GM23338 (cell line): Measurements from ENCODE around the gene STIM1. TPM values are rescaled to one million over a fixed set of nuclear protein-coding genes. Genes with fewer than 3 reads are reported as not detected.

ENCODE experiments used
- ATAC-seq: fragments of 200-7000 bp; cut with Tn5 transposase; 3 replicates; pipeline ENCODE4 v1.9.1; 2020
- DNase-seq: peaks from one replicate; pipeline ENCODE4 v3.0.0-alpha.2; 2015; ENCODE audit warnings: low spot score
- H2AFZ ChIP-seq: fragments of 200-600 bp; sonication (generic); 2 replicates; pipeline ENCODE4 v1.8.0; 2016; ENCODE audit warnings: antibody characterized with exemption, mild to moderate bottlenecking, moderate library complexity
- H3F3A ChIP-seq: fragments of 200-600 bp; sonication (generic); replicated peaks from 2 replicates; pipeline ENCODE4 v1.8.0; 2017; ENCODE audit warnings: antibody characterized with exemption, mixed run types, low read depth
- H3K27ac ChIP-seq: fragments of 200-600 bp; sonication (generic); 2 replicates; pipeline ENCODE4 v1.6.1; 2016; ENCODE audit warnings: low read depth
- H3K27me3 ChIP-seq: fragments of 200-600 bp; sonication (generic); 2 replicates; pipeline ENCODE4 v1.8.0; 2016; ENCODE audit warnings: mild to moderate bottlenecking, mixed run types, moderate library complexity; ENCODE audit not compliant: insufficient read depth
- H3K36me3 ChIP-seq: fragments of 200-600 bp; sonication (generic); 2 replicates; pipeline ENCODE4 v1.8.0; 2016; ENCODE audit warnings: mild to moderate bottlenecking; ENCODE audit not compliant: insufficient read depth
- H3K4me1 ChIP-seq: fragments of 200-600 bp; sonication (generic); 2 replicates; pipeline ENCODE4 v1.8.0; 2016; ENCODE audit warnings: mild to moderate bottlenecking, moderate library complexity; ENCODE audit not compliant: insufficient read depth
- H3K4me2 ChIP-seq: fragments of 200-600 bp; sonication (generic); 2 replicates; pipeline ENCODE4 v1.7.1; 2017; ENCODE audit warnings: mixed run types
- H3K4me3 ChIP-seq: fragments of 200-600 bp; sonication (generic); 2 replicates; pipeline ENCODE4 v1.6.1; 2016; ENCODE audit warnings: mixed run types
- H3K79me2 ChIP-seq: fragments of 200-600 bp; sonication (generic); replicated peaks from 2 replicates; pipeline ENCODE4 v1.8.0; 2017; ENCODE audit warnings: mild to moderate bottlenecking; ENCODE audit not compliant: insufficient read depth
- H3K9me2 ChIP-seq: fragments of 200-600 bp; sonication (generic); 2 replicates; pipeline ENCODE4 v1.8.0; 2017; ENCODE audit not compliant: insufficient read depth
- H4K20me1 ChIP-seq: fragments of 200-600 bp; sonication (generic); replicated peaks from 2 replicates; pipeline ENCODE4 v1.8.0; 2017; ENCODE audit warnings: mild to moderate bottlenecking; ENCODE audit not compliant: insufficient read depth
- H3K27ac Mint-ChIP-seq: 2 replicates; pipeline ENCODE4 v1.8.0; 2020; ENCODE audit warnings: inconsistent platforms, mild to moderate bottlenecking, moderate library complexity, mixed read lengths
- H3K27me3 Mint-ChIP-seq: 3 replicates; pipeline ENCODE4 v1.8.0; 2022; ENCODE audit warnings: low read depth, mild to moderate bottlenecking, moderate library complexity, mixed read lengths, inconsistent platforms; ENCODE audit not compliant: insufficient read depth, poor library complexity
- H3K36me3 Mint-ChIP-seq: 3 replicates; pipeline ENCODE4 v1.8.0; 2021; ENCODE audit warnings: low read depth, mild to moderate bottlenecking, inconsistent platforms, moderate library complexity, mixed read lengths
- H3K4me1 Mint-ChIP-seq: 3 replicates; pipeline ENCODE4 v1.8.0; 2020; ENCODE audit warnings: mild to moderate bottlenecking, inconsistent platforms, mixed read lengths
- H3K4me3 Mint-ChIP-seq: 3 replicates; pipeline ENCODE4 v1.8.0; 2021; ENCODE audit warnings: moderate library complexity, mild to moderate bottlenecking, inconsistent platforms, mixed read lengths
- H3K9me3 Mint-ChIP-seq: 3 replicates; pipeline ENCODE4 v1.8.0; 2020; ENCODE audit warnings: moderate library complexity, mild to moderate bottlenecking, inconsistent platforms, mixed read lengths
- CREB1 ChIP-seq: fragments of 250-450 bp; sonication (Bioruptor Pico); IDR thresholded peaks from 2 replicates; pipeline ENCODE4 v1.5.0; 2020; ENCODE audit warnings: low read depth, mild to moderate bottlenecking, moderate library complexity
- EZH2 ChIP-seq: fragments of 200-600 bp; sonication (generic); IDR thresholded peaks from one replicate; pipeline ENCODE4 v1.8.0; 2017; ENCODE audit warnings: antibody characterized with exemption, mild to moderate bottlenecking, low read depth; ENCODE audit not compliant: unreplicated experiment
- EZH2phosphoT487 ChIP-seq: fragments of 200-600 bp; sonication (generic); IDR thresholded peaks from one replicate; pipeline ENCODE4 v1.8.1; 2018; ENCODE audit warnings: antibody characterized with exemption; ENCODE audit not compliant: unreplicated experiment
- JUNB ChIP-seq: IDR thresholded peaks from one replicate; pipeline ENCODE4 v1.6.1; 2016; ENCODE audit warnings: antibody characterized with exemption; ENCODE audit not compliant: unreplicated experiment
- NANOG ChIP-seq: IDR thresholded peaks from 2 replicates; pipeline ENCODE4 v1.6.1; 2016; ENCODE audit warnings: antibody characterized with exemption, borderline replicate concordance
- POLR2AphosphoS5 ChIP-seq: IDR thresholded peaks from 2 replicates; pipeline ENCODE4 v1.6.1; 2016; ENCODE audit warnings: antibody characterized with exemption, low read depth
- STAT1 ChIP-seq: IDR thresholded peaks from one replicate; pipeline ENCODE4 v1.6.1; 2016; ENCODE audit warnings: antibody characterized with exemption; ENCODE audit not compliant: unreplicated experiment
- ZNF114 ChIP-seq: fragments of 250-450 bp; sonication (Bioruptor Pico); IDR thresholded peaks from 2 replicates; pipeline ENCODE4 v1.5.0; 2020; ENCODE audit warnings: mild to moderate bottlenecking, moderate library complexity
- ZNF331 ChIP-seq: fragments of 250-450 bp; sonication (Bioruptor Pico); IDR thresholded peaks from 2 replicates; pipeline ENCODE4 v1.5.0; 2020; ENCODE audit warnings: low read depth, mild to moderate bottlenecking, moderate library complexity
- polyA plus RNA-seq: library from polyadenylated mRNA; unstranded; fragments of >200 nt; fragmentation: Nextera tagmentation; extraction: Ambion mirVana; gene quantifications from 2 replicates; pipeline ENCODE4 v1.2.1, GENCODE V29; 2016
- total RNA-seq: library from RNA; depleted of rRNA; stranded (reverse); fragments of >200 nt; shearing (Covaris generic); gene quantifications from 2 replicates; pipeline ENCODE4 v1.2.3, GENCODE V29; 2014
- TF ChIP-seq, protein P1 (sequence below): fragments of 250-450 bp; sonication (Bioruptor Pico); IDR thresholded peaks from 2 replicates; pipeline ENCODE4 v1.5.0; 2020; ENCODE audit warnings: mild to moderate bottlenecking, moderate library complexity
- TF ChIP-seq, protein P2 (sequence below), 2 experiments: fragments of 200-600 bp in 1 of 2; sonication (generic) in 1 of 2; conservative IDR thresholded peaks; 2 replicates each; pipeline versions ENCODE4 v1.5.1 to v1.6.1; 2016 to 2017; ENCODE audit warnings: antibody characterized with exemption in 2 of 2, low read depth in 2 of 2, mild to moderate bottlenecking in 2 of 2, moderate library complexity in 1 of 2
- TF ChIP-seq, protein P3 (sequence below): IDR thresholded peaks from 2 replicates; pipeline ENCODE4 v1.6.1; 2016; ENCODE audit warnings: antibody characterized with exemption
- TF ChIP-seq, protein P4 (sequence below): IDR thresholded peaks from one replicate; pipeline ENCODE4 v1.6.1; 2018; ENCODE audit warnings: antibody characterized with exemption; ENCODE audit not compliant: unreplicated experiment

The STIM1 gene
- total and polyA plus RNA-seq, 2 experiments from 2014 or later = 3.5 to 14.0 TPM

DNA sequence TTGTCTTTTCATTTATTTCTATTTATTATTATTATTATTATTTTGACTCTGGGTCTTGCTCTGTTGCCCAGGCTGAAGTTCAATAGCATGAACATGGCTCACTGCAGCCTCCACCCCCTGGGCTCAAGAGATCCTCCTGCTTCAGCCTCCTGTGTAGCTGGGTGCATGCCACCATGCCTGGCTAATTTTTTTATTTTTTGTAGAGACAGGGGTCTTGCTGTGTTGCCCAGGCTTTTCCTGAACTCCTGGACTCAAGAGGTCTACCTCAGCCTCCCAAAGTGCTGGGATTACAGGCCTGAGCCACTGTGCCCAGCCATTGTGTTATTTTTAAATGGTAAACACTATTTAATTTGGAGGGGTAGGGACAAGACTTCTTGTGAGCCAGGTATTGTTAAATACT lies 215.9 kb downstream of the STIM1 start:
- Histone ChIP-seq H3K79me2 (no peaks in the 10 kb centered on the region), H3K4me2 (no peak overlapping the region), H3K27ac (no peak overlapping the region), H3K9me2 (no peaks in the 10 kb centered on the region), H3K27me3 (no peaks in the 10 kb centered on the region), H3F3A (no peaks in the 10 kb centered on the region), H2AFZ (no peak overlapping the region), H4K20me1 (no peaks in the 10 kb centered on the region), H3K4me1 (no peaks in the 10 kb centered on the region), H3K4me3 (no peak overlapping the region), H3K36me3 (no peaks in the 10 kb centered on the region)
- peaks cover 4% of the 10 kb centered on the region for H3K27me3 Mint-ChIP-seq
- H3K4me1 Mint-ChIP-seq = peaks cover 6% of the 10 kb centered on the region; the same call in 2 of the 3 replicates
- H3K9me3 Mint-ChIP-seq = no peaks in the 10 kb centered on the region
- TF ChIP-seq EZH2 = no peak
- TF ChIP-seq, protein P1, sequence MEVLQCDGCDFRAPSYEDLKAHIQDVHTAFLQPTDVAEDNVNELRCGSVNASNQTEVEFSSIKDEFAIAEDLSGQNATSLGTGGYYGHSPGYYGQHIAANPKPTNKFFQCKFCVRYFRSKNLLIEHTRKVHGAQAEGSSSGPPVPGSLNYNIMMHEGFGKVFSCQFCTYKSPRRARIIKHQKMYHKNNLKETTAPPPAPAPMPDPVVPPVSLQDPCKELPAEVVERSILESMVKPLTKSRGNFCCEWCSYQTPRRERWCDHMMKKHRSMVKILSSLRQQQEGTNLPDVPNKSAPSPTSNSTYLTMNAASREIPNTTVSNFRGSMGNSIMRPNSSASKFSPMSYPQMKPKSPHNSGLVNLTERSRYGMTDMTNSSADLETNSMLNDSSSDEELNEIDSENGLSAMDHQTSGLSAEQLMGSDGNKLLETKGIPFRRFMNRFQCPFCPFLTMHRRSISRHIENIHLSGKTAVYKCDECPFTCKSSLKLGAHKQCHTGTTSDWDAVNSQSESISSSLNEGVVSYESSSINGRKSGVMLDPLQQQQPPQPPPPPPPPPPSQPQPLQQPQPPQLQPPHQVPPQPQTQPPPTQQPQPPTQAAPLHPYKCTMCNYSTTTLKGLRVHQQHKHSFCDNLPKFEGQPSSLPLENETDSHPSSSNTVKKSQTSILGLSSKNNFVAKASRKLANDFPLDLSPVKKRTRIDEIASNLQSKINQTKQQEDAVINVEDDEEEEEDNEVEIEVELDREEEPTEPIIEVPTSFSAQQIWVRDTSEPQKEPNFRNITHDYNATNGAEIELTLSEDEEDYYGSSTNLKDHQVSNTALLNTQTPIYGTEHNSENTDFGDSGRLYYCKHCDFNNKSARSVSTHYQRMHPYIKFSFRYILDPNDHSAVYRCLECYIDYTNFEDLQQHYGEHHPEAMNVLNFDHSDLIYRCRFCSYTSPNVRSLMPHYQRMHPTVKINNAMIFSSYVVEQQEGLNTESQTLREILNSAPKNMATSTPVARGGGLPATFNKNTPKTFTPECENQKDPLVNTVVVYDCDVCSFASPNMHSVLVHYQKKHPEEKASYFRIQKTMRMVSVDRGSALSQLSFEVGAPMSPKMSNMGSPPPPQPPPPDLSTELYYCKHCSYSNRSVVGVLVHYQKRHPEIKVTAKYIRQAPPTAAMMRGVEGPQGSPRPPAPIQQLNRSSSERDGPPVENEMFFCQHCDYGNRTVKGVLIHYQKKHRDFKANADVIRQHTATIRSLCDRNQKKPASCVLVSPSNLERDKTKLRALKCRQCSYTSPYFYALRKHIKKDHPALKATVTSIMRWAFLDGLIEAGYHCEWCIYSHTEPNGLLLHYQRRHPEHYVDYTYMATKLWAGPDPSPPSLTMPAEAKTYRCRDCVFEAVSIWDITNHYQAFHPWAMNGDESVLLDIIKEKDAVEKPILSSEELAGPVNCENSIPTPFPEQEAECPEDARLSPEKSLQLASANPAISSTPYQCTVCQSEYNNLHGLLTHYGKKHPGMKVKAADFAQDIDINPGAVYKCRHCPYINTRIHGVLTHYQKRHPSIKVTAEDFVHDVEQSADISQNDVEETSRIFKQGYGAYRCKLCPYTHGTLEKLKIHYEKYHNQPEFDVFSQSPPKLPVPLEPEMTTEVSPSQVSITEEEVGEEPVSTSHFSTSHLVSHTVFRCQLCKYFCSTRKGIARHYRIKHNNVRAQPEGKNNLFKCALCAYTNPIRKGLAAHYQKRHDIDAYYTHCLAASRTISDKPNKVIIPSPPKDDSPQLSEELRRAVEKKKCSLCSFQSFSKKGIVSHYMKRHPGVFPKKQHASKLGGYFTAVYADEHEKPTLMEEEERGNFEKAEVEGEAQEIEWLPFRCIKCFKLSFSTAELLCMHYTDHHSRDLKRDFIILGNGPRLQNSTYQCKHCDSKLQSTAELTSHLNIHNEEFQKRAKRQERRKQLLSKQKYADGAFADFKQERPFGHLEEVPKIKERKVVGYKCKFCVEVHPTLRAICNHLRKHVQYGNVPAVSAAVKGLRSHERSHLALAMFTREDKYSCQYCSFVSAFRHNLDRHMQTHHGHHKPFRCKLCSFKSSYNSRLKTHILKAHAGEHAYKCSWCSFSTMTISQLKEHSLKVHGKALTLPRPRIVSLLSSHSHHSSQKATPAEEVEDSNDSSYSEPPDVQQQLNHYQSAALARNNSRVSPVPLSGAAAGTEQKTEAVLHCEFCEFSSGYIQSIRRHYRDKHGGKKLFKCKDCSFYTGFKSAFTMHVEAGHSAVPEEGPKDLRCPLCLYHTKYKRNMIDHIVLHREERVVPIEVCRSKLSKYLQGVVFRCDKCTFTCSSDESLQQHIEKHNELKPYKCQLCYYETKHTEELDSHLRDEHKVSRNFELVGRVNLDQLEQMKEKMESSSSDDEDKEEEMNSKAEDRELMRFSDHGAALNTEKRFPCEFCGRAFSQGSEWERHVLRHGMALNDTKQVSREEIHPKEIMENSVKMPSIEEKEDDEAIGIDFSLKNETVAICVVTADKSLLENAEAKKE (CRISPR knock-in tag) = no peak
- TF ChIP-seq POLR2AphosphoS5 = no peak
- TF ChIP-seq CREB1 (CRISPR knock-in tag) = no peak
- no peak for TF ChIP-seq EZH2phosphoT487
- no peak for TF ChIP-seq NANOG
- TF ChIP-seq, protein P2, sequence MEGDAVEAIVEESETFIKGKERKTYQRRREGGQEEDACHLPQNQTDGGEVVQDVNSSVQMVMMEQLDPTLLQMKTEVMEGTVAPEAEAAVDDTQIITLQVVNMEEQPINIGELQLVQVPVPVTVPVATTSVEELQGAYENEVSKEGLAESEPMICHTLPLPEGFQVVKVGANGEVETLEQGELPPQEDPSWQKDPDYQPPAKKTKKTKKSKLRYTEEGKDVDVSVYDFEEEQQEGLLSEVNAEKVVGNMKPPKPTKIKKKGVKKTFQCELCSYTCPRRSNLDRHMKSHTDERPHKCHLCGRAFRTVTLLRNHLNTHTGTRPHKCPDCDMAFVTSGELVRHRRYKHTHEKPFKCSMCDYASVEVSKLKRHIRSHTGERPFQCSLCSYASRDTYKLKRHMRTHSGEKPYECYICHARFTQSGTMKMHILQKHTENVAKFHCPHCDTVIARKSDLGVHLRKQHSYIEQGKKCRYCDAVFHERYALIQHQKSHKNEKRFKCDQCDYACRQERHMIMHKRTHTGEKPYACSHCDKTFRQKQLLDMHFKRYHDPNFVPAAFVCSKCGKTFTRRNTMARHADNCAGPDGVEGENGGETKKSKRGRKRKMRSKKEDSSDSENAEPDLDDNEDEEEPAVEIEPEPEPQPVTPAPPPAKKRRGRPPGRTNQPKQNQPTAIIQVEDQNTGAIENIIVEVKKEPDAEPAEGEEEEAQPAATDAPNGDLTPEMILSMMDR (conservative IDR thresholded peaks at IDR 0.05; ENCODE audit: low read depth in 2 of 2) = no peak
- TF ChIP-seq, protein P3, sequence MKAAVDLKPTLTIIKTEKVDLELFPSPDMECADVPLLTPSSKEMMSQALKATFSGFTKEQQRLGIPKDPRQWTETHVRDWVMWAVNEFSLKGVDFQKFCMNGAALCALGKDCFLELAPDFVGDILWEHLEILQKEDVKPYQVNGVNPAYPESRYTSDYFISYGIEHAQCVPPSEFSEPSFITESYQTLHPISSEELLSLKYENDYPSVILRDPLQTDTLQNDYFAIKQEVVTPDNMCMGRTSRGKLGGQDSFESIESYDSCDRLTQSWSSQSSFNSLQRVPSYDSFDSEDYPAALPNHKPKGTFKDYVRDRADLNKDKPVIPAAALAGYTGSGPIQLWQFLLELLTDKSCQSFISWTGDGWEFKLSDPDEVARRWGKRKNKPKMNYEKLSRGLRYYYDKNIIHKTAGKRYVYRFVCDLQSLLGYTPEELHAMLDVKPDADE = no peak
- no peak for TF ChIP-seq ZNF114
- no peak for TF ChIP-seq STAT1
- TF ChIP-seq JUNB = no peak
- no peak for TF ChIP-seq ZNF331 (CRISPR knock-in tag)
- TF ChIP-seq, protein P4, sequence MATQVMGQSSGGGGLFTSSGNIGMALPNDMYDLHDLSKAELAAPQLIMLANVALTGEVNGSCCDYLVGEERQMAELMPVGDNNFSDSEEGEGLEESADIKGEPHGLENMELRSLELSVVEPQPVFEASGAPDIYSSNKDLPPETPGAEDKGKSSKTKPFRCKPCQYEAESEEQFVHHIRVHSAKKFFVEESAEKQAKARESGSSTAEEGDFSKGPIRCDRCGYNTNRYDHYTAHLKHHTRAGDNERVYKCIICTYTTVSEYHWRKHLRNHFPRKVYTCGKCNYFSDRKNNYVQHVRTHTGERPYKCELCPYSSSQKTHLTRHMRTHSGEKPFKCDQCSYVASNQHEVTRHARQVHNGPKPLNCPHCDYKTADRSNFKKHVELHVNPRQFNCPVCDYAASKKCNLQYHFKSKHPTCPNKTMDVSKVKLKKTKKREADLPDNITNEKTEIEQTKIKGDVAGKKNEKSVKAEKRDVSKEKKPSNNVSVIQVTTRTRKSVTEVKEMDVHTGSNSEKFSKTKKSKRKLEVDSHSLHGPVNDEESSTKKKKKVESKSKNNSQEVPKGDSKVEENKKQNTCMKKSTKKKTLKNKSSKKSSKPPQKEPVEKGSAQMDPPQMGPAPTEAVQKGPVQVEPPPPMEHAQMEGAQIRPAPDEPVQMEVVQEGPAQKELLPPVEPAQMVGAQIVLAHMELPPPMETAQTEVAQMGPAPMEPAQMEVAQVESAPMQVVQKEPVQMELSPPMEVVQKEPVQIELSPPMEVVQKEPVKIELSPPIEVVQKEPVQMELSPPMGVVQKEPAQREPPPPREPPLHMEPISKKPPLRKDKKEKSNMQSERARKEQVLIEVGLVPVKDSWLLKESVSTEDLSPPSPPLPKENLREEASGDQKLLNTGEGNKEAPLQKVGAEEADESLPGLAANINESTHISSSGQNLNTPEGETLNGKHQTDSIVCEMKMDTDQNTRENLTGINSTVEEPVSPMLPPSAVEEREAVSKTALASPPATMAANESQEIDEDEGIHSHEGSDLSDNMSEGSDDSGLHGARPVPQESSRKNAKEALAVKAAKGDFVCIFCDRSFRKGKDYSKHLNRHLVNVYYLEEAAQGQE = no peak
- no peak overlapping the region for H3K27ac Mint-ChIP-seq
- H3K36me3 Mint-ChIP-seq = no peaks in the 10 kb centered on the region
- H3K4me3 Mint-ChIP-seq = no peak overlapping the region
- DNase-seq = no peak
- ATAC-seq = no peak
